GM13977 (cell line): ENCODE results near the gene ZMIZ1.

ENCODE experiments used
- DNase-seq: peaks from one replicate; pipeline ENCODE4 v3.0.0; 2012; ENCODE audit warnings: low spot score
- CTCF ChIP-seq: IDR thresholded peaks from 2 replicates; pipeline ENCODE4 v1.5.1; 2012; ENCODE audit warnings: mild to moderate bottlenecking, control low read depth; ENCODE audit not compliant: insufficient read depth; ENCODE audit errors: extremely low read depth, missing control alignments
- in situ Hi-C: fragments of 300-500 bp; cut with MboI; formaldehyde crosslinking; loops from one replicate; pipeline ENCODE4 v1.12.0; 2022; ENCODE audit warnings: low sequenced_read_pairs, low pct_unique_long_range_greater_than_20kb, mixed read lengths, inconsistent platforms; ENCODE audit not compliant: unreplicated experiment

Gene ZMIZ1

GRCh38 chr10:79127151-79127961 lies 58.6 kb downstream of the ZMIZ1 start:
- no peak for TF ChIP-seq CTCF
- no peak for DNase-seq
- in situ Hi-C loops: no loop called here

- TF ChIP-seq CTCF: no peak
- no peak for DNase-seq
- in situ Hi-C loops: no loop called here
Measured at GRCh38 chr10:79128241-79128922, 59.6 kb downstream of the ZMIZ1 start.

- no peak for TF ChIP-seq CTCF
- DNase-seq: no peak
- in situ Hi-C loops: no loop called here
Measured at GRCh38 chr10:79128923-79129305, 60.1 kb downstream of the ZMIZ1 start.

- in situ Hi-C loops: no loop called here
- no peak for DNase-seq
- TF ChIP-seq CTCF: no peak
Measured at GRCh38 chr10:79129361-79129997, 60.7 kb downstream of the ZMIZ1 start.

GRCh38 chr10:79130255-79130654 lies 61.5 kb downstream of the ZMIZ1 start:
- DNase-seq: no peak
- in situ Hi-C loops: no loop called here
- no peak for TF ChIP-seq CTCF

GRCh38 chr10:79130846-79131245 lies 62.1 kb downstream of the ZMIZ1 start:
- no peak for TF ChIP-seq CTCF
- in situ Hi-C loops: no loop called here
- no peak for DNase-seq
